ENCODE results near the gene KCNG2. TPM values are rescaled to one million over a fixed set of nuclear protein-coding genes. Genes with fewer than 3 reads are reported as not detected.

Gene KCNG2
- polyA plus RNA-seq, 4 donors = 0.14 to 0.40 (median 0.28) TPM

GRCh38 chr18:79816092-79816491, 18.4 kb downstream of the KCNG2 start:
- no peak for DNase-seq (ENCODE audit: low read depth in 4 of 4, low spot score in 3 of 4)

GRCh38 chr18:79816981-79817606, 19.4 kb downstream of the KCNG2 start:
- DNase-seq (ENCODE audit: low read depth in 4 of 4, low spot score in 3 of 4) = no peak

- no peak for DNase-seq (ENCODE audit: low read depth in 4 of 4, low spot score in 3 of 4)
Observed at GRCh38 chr18:79817607-79817998, 19.9 kb downstream of the KCNG2 start.

DNA sequence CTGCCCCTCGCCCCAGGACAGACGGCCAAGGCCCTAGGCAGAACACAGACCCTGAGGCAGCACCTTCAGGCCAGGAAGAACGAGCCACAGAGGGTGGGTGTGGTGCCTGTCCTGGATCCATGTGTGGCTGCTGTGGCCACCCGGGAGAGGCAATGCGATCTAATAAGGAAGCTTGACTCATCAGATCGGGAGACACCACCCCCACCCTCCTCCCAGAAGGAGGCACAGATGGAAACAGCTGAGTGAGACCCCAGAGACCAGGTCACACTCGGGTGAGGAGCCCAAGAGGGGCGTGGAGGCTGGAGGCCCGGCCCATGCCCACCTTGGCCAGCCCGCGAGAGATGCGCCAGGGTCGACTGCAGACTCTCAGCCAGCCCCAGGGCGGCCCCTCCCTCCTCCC, 20.3 kb downstream of the KCNG2 start:
- DNase-seq (ENCODE audit: low read depth in 4 of 4, low spot score in 3 of 4) = no peak

- DNase-seq (ENCODE audit: low read depth in 4 of 4, low spot score in 3 of 4) = no peak
Observed at GRCh38 chr18:79818631-79819030, 20.9 kb downstream of the KCNG2 start.

GRCh38 chr18:79819064-79819967, 21.6 kb downstream of the KCNG2 start:
- DNase-seq (ENCODE audit: low read depth in 4 of 4, low spot score in 3 of 4) = no peak

GRCh38 chr18:79819968-79820351, 22.2 kb downstream of the KCNG2 start:
- no peak for DNase-seq (ENCODE audit: low read depth in 4 of 4, low spot score in 3 of 4)

- DNase-seq (ENCODE audit: low read depth in 4 of 4, low spot score in 3 of 4) = no peak
Observed at GRCh38 chr18:79823120-79823519, 25.4 kb downstream of the KCNG2 start.

DNA sequence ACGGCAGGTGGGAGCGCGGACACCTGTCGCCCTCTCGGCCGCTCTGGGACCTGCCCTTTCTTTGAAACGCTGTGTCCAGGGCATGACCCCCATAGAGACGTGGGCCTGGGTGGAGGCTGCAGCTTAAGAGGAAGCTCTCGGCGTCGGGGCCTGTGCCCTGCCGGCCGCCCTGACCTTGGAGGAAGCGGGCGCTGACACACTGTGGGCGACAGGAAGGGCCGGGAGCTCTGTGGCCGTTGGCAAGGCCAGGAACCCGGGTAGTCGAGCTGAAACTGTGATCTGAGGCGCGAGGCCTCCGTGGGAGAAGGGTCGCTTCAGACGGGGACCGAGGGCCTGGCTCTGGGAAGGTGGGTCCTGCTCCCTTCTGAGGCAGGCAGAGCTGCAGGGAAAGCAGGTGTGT, 28.2 kb downstream of the KCNG2 start:
- no peak for DNase-seq (ENCODE audit: low read depth in 4 of 4, low spot score in 3 of 4)

GRCh38 chr18:79826966-79827365, 29.2 kb downstream of the KCNG2 start:
- no peak for DNase-seq (ENCODE audit: low read depth in 4 of 4, low spot score in 3 of 4)

DNA sequence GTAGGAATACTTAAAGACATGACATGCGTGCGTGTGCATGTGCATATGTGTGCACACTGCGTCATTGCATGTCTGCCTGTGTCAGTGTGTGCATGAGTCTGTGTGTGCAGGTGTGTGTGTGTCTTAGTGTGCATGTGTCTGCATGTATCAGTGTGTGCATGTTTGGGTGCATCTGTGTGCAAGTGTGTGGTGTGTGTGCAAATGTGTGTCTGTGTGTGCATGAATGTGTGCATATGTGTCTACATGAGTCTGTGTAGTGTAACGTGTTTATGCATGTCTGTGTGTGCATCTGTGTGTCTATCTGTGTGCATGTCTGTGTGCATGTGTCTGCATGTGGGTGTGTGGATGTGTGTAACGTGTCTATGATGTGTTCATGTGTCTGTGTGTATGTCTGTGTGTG, 30.5 kb downstream of the KCNG2 start:
- no peak for DNase-seq (ENCODE audit: low read depth in 4 of 4, low spot score in 3 of 4)

- no peak for DNase-seq (ENCODE audit: low read depth in 4 of 4, low spot score in 3 of 4)
Observed at GRCh38 chr18:79829136-79829854, 31.6 kb downstream of the KCNG2 start.

DNA sequence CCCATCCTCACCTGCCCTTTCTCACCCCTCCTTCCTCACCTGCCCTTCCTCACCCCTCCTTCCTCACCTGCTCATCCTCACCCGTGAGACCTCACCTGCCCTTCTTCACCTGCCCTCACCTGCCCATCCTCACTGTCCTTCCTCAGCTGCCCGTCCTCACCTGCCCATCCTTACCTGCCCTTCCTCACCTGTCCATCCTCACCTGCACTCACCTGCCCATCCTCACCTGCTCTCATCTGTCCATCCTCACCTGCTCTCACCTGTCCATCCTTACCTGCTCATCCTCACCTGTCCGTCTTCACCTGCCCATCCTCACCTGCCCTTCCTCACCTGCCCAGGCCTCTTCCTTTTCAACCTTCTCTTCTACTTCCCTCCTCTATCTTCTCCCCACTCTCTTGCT, 34.4 kb downstream of the KCNG2 start:
- DNase-seq (ENCODE audit: low read depth in 4 of 4, low spot score in 3 of 4) = no peak

DNA sequence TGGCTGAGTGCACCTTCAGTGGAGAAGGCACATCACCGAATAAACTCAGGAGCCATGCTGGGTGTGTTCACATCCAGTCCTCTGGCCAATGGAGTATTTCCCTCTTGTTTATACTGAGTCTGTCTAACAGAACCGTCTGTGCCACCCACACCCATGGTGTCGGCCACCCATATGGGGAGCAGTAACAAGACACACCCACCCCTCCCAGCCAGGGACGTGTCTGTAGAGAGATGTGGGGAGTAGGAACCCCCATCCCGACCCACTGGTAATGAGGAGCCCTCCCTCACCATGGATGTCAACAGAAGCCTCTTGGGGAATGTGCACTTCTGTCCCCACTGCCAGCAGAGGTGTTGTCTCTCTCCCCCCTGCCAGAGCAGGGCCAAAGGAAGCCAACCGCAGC, 37.1 kb downstream of the KCNG2 start:
- DNase-seq (ENCODE audit: low read depth in 4 of 4, low spot score in 3 of 4) = no peak

- no peak for DNase-seq (ENCODE audit: low read depth in 4 of 4, low spot score in 3 of 4)
Observed at GRCh38 chr18:79841936-79842335, 44.2 kb downstream of the KCNG2 start.

GRCh38 chr18:79844999-79845563, 47.3 kb downstream of the KCNG2 start:
- no peak for DNase-seq (ENCODE audit: low read depth in 4 of 4, low spot score in 3 of 4)

GRCh38 chr18:79846936-79847557, 49.3 kb downstream of the KCNG2 start:
- no peak for DNase-seq (ENCODE audit: low read depth in 4 of 4, low spot score in 3 of 4)

DNA sequence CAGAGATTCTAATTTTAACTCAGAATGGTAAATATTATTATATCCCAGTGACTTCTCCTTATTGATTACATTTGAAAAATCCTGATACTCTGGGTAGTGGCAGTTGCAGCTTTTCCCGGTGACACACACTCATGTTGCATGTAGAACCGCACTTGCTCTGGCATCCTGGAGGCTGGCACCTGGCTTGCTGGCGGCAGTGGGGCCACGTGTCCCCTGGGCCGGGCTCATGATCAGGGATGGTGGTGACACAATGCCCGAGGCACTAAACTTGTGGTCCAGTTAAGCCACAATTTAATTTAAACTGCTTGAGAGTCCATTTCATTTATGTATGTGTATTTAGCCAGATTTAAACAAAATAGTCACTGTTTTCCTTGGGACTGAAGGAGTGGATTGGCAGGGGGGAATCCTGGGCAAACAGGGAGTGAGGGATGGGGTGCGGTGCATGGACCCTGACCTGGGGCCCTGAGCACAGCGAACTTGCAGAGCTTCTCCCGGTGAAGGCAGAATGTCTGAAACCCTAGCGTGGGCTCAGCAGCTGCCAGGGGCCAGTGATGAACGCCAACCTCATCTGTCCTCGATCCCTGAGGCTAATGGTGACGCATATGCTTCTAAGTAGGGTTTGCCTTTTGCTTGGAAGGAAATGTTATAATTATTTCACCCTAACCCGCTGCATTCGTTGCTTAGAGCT, 50.0 kb downstream of the KCNG2 start:
- DNase-seq (ENCODE audit: low read depth in 4 of 4, low spot score in 3 of 4) = no peak

DNA sequence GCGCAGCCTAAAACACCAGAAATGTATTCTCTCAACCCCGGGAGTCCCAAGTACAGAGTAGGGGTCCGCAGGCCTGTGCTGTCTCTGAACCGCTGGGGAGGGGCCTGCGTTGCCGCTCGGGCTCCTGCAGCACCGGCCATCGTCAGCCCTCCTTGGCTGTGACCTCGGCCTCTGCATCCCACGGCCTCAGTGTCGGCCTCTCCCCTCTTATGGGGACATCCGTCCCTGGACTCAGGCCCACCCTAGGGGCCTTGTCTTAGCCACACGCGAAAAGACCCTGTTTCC, 50.5 kb downstream of the KCNG2 start:
- no peak for DNase-seq (ENCODE audit: low read depth in 4 of 4, low spot score in 3 of 4)

GRCh38 chr18:79848579-79849327, 51.0 kb downstream of the KCNG2 start:
- DNase-seq (ENCODE audit: low read depth in 4 of 4, low spot score in 3 of 4) = no peak

All from left renal pelvis (tissue), 4 donors.